Coronary artery (tissue), 2 donors: ENCODE results near the gene SNX25.
"Not testable (repeated sequence)": the region's sequence is repeated elsewhere in the genome, so short reads cannot be mapped to it uniquely, and the experiment has no call there.

Experiments used
- DNase-seq: peaks from one replicate; pipeline ENCODE4 v3.0.0-alpha.2; 2017; ENCODE audit warnings: low spot score
- H3K27ac ChIP-seq, 2 donors: fragments of 200-600 bp; sonication (generic); one replicate each; pipeline ENCODE4 v1.5.1; 2016 to 2019
- H3K4me3 ChIP-seq: fragments of 200-600 bp; sonication (generic); 2 replicates; pipeline ENCODE4 v1.5.1; 2016; ENCODE audit warnings: mild to moderate bottlenecking, moderate library complexity
- TF ChIP-seq, protein P1 (sequence below): fragments of 200-600 bp; sonication (generic); IDR thresholded peaks from one replicate; pipeline ENCODE4 v1.5.1; 2019; ENCODE audit warnings: antibody characterized with exemption

SNX25 gene

DNA sequence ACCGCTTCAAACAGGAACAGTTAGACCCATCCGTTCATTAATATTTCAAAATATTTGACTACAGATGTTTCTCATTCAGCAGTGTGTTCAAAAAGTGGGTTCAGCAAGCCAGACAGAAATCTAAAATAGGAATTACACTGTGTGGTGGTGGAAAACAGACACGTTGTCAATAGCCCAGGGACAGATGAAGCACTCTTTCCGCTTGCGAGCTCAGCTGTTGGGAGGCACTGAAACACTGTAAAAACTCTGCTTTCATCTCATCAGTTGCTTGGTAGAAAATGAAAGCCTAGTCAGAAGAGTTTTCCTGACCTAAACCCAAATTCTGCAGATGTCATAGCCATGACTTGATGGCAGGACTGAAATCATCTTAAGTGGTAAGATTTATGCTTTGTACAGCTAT is 147.8 kb downstream of the SNX25 start:
- TF ChIP-seq, protein P1, sequence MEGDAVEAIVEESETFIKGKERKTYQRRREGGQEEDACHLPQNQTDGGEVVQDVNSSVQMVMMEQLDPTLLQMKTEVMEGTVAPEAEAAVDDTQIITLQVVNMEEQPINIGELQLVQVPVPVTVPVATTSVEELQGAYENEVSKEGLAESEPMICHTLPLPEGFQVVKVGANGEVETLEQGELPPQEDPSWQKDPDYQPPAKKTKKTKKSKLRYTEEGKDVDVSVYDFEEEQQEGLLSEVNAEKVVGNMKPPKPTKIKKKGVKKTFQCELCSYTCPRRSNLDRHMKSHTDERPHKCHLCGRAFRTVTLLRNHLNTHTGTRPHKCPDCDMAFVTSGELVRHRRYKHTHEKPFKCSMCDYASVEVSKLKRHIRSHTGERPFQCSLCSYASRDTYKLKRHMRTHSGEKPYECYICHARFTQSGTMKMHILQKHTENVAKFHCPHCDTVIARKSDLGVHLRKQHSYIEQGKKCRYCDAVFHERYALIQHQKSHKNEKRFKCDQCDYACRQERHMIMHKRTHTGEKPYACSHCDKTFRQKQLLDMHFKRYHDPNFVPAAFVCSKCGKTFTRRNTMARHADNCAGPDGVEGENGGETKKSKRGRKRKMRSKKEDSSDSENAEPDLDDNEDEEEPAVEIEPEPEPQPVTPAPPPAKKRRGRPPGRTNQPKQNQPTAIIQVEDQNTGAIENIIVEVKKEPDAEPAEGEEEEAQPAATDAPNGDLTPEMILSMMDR, result no peak
- H3K4me3 ChIP-seq, result no peak overlapping the region
- no peak for DNase-seq
- H3K27ac ChIP-seq, result peak overlapping the region; percentile 36 to 45

DNA sequence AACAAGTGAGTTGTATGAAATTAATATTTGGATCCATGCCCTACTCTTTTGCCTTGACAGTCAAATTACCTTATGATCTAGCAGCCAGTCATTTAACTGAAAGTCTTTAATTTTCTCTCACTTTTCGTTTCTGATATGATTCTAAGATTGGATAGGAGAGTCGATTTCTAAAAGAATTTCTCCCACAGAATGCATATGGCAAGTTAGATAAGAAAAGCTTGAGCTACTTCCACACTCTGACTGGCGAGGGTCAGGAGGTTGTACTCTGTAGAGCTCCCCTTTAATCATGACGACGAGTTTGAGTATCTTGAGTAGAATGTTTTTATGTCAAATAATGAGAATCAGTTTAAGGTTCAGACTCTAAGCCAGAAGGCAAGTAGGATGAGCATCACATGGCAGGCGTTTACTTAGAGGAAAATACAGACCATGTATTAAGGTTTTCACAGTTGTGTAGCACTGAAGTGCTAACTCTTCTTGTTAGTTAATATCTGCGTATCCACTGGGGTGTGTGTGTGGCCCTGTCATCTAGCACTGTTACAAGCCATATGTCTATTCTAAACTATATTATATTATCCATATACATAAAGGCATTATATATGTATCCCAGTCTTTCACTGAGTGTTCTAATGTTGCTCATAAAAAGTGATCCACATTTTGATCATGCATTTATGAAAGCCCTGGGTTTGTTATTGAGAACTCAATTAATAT is 148.5 kb downstream of the SNX25 start:
- DNase-seq, result no peak
- TF ChIP-seq, protein P1, result no peak
- Histone ChIP-seq H3K4me3 (no peak overlapping the region), H3K27ac (peak overlapping the region; percentile 36 to 45)

DNA sequence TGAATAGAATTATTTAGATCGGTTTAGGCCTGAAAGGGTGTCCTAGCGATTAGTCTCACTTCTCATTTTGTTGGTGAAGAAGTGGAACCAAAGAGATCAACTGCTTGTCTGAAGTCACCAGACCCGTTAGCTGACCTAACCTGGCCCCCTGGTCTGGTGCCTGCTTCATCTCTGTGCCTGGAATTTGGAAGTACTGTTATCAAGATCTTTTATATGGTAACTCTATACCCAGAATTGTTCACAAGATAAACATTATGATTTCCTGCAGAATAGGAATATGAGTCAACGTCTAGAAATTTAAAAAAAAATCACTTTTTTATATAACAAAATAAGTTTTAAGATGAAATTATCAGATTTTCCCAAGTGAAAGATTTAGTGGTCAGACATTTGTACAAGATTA is 149.1 kb downstream of the SNX25 start:
- no peak overlapping the region for H3K4me3 ChIP-seq
- DNase-seq, result no peak
- TF ChIP-seq, protein P1, result no peak
- H3K27ac ChIP-seq, result peak overlapping the region; percentile 31 to 36

DNA sequence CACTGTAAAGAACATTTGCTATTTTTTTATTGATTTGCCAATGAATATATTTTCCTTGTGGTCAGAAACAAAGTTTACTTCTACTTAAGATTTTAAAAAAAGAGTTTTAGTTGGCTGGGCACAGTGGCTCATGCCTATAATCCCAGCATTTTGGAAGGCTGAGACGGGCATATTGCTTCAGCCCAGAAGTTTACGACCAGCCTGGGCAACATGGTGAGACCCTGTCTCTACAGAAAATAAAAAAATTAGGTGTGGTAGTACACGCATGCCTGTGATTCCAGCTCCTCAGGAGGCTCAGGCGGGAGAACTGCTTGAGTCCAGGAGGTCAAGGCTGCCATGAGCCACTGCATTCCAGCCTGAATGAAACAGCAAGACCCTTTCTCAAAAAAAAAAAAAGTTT is 149.6 kb downstream of the SNX25 start:
- no peak for DNase-seq
- Histone ChIP-seq H3K4me3 (no peak overlapping the region), H3K27ac (peak overlapping the region; percentile 32 to 39)
- TF ChIP-seq, protein P1, result no peak

DNA sequence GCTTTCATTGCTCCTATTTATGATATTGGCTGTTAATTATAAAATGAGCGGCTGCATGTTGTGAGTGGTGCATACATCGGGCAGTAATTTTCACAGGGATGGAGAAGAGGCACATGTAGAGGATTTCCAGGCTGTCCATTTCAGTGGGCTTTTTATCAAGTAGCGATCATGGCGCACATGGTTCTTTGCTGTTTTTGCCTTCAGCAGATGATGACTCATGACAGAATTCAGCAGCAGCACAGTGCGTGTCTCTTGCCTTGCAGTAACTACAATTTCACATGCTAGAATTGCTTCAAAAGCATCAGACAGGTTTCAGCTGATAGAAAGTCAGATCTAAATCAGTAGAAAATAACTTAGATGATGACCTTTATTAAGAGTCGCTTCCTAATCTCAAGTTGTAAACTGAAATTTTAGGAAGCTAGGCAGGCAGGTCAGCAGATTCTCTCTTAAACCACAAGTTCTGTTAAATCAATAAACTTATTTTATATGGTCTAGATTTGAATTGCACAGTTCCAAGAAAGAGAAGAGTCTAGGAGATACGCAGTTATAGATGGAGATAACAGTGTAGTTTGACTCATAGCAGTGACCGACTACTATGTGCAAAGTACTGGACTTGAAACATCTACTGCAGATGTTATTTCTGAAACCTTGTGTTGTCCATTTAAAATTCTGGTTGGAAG is 150.5 kb downstream of the SNX25 start:
- TF ChIP-seq, protein P1, result no peak
- peak overlapping the region in 1 of 2 donors; percentile 10 for H3K27ac ChIP-seq
- H3K4me3 ChIP-seq, result no peak overlapping the region
- no peak for DNase-seq

DNA sequence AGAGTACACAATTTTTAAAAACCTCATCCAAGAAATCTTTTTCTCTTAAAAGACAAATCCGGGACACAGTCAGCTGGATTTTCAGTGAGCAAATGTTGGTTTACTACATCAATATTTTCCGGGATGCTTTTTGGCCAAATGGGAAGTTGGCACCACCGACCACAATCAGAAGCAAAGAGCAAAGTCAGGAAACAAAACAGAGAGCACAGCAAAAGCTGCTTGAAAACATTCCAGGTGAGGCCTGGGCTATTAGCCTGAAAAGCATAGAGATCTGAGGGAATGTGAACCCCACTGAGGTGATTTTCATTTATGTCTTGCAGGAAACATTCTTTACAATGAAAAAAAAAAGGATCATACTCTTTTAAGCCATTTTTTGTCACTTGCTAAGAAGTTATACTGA is 152.5 kb downstream of the SNX25 start:
- TF ChIP-seq, protein P1, result no peak
- DNase-seq, result no peak
- Histone ChIP-seq H3K27ac (no peak overlapping the region), H3K4me3 (no peak overlapping the region)

DNA sequence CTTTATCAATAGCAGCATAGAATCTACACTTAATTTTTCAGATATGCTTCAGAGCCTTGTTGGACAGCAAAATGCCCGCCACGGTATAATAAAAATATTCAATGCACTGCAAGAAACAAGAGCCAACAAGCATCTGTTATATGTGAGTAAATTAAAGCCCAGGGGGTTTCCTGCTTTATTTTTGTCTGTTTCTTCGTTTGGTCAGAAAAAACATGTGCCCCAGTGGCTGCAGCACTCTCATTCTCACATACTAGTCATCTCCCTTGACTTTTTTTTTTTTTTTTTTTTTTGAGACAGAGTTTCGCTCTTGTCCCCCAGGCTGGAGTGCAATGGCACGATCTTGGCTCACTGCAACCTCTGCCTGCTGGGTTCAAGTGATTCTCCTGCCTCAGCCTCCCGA is 153.2 kb downstream of the SNX25 start:
- H3K4me3 ChIP-seq, DNase-seq, H3K27ac ChIP-seq: not testable (repeated sequence)
